Measurements from ENCODE around the gene TRMU. TPM values are rescaled to one million over a fixed set of nuclear protein-coding genes. Genes with fewer than 3 reads are reported as not detected.

TRMU gene
- total and polyA plus RNA-seq, 2 of the 4 experiments (the other 2 are of a cell fraction) = 19.0 to 36.4 TPM

- Histone ChIP-seq H3K4me3 (ENCODE audit: insufficient read depth, low read depth, low read length) (no peak overlapping the region), H2BK120ac (ENCODE audit: low read depth, low read length) (no peak overlapping the region), H2BK5ac (ENCODE audit: low read depth, low read length, poor library complexity, severe bottlenecking) (no peak overlapping the region), H3K9me1 (ENCODE audit: insufficient read depth, low read length) (no peaks in the 10 kb centered on the region; the same call in 1 of the 2 replicates), H3K4me2 (ENCODE audit: low read depth, low read length) (no peak overlapping the region), H3K14ac (replicated peaks; ENCODE audit: low read depth, low read length) (no peak overlapping the region), H4K8ac (ENCODE audit: low read depth in 2 of 2, low read length in 2 of 2) (no peak overlapping the region), H3K4me1 (ENCODE audit: control insufficient read depth, insufficient read depth, low read length) (no peaks in the 10 kb centered on the region), H3K4ac (ENCODE audit: low read depth, low read length) (no peak overlapping the region), H4K91ac (ENCODE audit: insufficient read depth, low read depth, low read length) (no peak overlapping the region), H4K20me1 (ENCODE audit: insufficient read depth, low read length) (no peaks in the 10 kb centered on the region), H3K9ac (ENCODE audit: low read depth, low read length) (no peak overlapping the region), H3K36me3 (ENCODE audit: control insufficient read depth, insufficient read depth, low read length) (peaks cover 29% of the 10 kb centered on the region), H3K79me1 (ENCODE audit: low read depth in 1 of 2, low read length in 2 of 2) (peaks cover 5 to 11% of the 10 kb centered on the region in 2 experiments; a peak in 3 of 4 replicates), H4K5ac (ENCODE audit: low read depth, low read length) (no peak overlapping the region), H3K18ac (ENCODE audit: low read depth, low read length) (no peak overlapping the region), H3K27ac (ENCODE audit: insufficient read depth, low read length) (no peak overlapping the region), H2BK15ac (ENCODE audit: low read depth, low read length) (no peak overlapping the region), H3K23ac (ENCODE audit: low read depth, low read length) (no peak overlapping the region), H2AK9ac (replicated peaks; ENCODE audit: low read depth, low read length, poor library complexity) (peak overlapping the region; percentile 55), H3K27me3 (ENCODE audit: control insufficient read depth, insufficient read depth, low read length) (no peaks in the 10 kb centered on the region), H2AK5ac (ENCODE audit: low read depth, low read length) (no peak overlapping the region), H2BK20ac (ENCODE audit: low read depth, low read length) (no peak overlapping the region), H2AFZ (replicated peaks; ENCODE audit: low read length, poor library complexity) (no peak overlapping the region), H3K9me3 (ENCODE audit: control insufficient read depth, insufficient read depth, low read length) (no peaks in the 10 kb centered on the region), H3K56ac (ENCODE audit: extremely low read depth, insufficient read depth, low read length) (no peak overlapping the region)
- TF ChIP-seq USF2 (IDR thresholded peaks at IDR 0.05; ENCODE audit: low read depth, low read length) (no peak), ELK1 (IDR thresholded peaks at IDR 0.05; ENCODE audit: borderline replicate concordance, low read depth, low read length) (no peak), MAFK (IDR thresholded peaks at IDR 0.05; ENCODE audit: low read depth, low read length) (no peak), CEBPB (IDR thresholded peaks at IDR 0.05; ENCODE audit: low read depth, low read length) (no peak), BHLHE40 (IDR thresholded peaks at IDR 0.05; ENCODE audit: low read depth, low read length) (no peak), RFX5 (IDR thresholded peaks at IDR 0.05; ENCODE audit: low read depth, low read length) (no peak), MAZ (IDR thresholded peaks at IDR 0.05; ENCODE audit: borderline replicate concordance, low read depth, low read length) (no peak), RAD21 (IDR thresholded peaks at IDR 0.05; ENCODE audit: low read length) (no peak), SMC3 (IDR thresholded peaks at IDR 0.05; ENCODE audit: low read depth, low read length) (no peak), NFE2L2 (IDR thresholded peaks at IDR 0.05; ENCODE audit: low read depth, low read length) (no peak), CTCF (conservative IDR thresholded peaks at IDR 0.05; ENCODE audit: low read depth, low read length) (no peak), MXI1 (IDR thresholded peaks at IDR 0.05; ENCODE audit: borderline replicate concordance, low read depth, low read length) (no peak), POLR2A (IDR thresholded peaks at IDR 0.05; ENCODE audit: low read depth, low read length) (no peak)
- intact Hi-C loops (cut with micrococcal nuclease) = no loop called here
- POLR2A ChIA-PET (ENCODE audit: unreplicated experiment) = no interaction called here
- WGBS, 2 experiments (ENCODE audit: extremely low coverage in 2 of 2, insufficient read length in 1 of 2) = 100% methylated on average over 1 of the region's 13 CpGs
- dilution Hi-C loops (cut with HindIII; ENCODE audit: low sequenced_read_pairs, unreplicated experiment) = no loop called here
- ATAC-seq (ENCODE audit: low read depth) = no peak
- in situ Hi-C loops (cut with MboI; ENCODE audit: low sequenced_read_pairs) = no loop called here
- CTCF ChIA-PET = no interaction called here
- DNase-seq = no peak
- no TSS peak for BruUV-seq (replicated peaks)
These were observed 7.6 kb upstream of the TRMU start for GRCh38 chr22:46327691-46328465.
